Left cardiac atrium (tissue), 4 donors: ENCODE measurements around the gene CIB2. TPM values are rescaled to one million over a fixed set of nuclear protein-coding genes. Genes with fewer than 3 reads are reported as not detected.

Source experiments
- ATAC-seq, 2 donors: fragments of 200-7000 bp; cut with Tn5 transposase; one replicate each; pipeline ENCODE4 v1.9.1; 2020; ENCODE audit warnings: mild to moderate bottlenecking in 2 of 2, moderate library complexity in 2 of 2
- DNase-seq: peaks from one replicate; pipeline ENCODE4 v3.0.0-alpha.2; 2020
- intact Hi-C, 2 donors: fragments of 100-400 bp; cut with DNase I; formaldehyde crosslinking; loops; one replicate each; pipeline versions ENCODE4 v1.14.1 to v1.15.1; 2022 to 2023
- long read RNA-seq: library from polyadenylated mRNA; unstranded; transcript quantifications from one replicate; pipeline ENCODE4 v2.0.0, GENCODE V29; 2021
- total RNA-seq, 2 donors: library from RNA; stranded (reverse); fragmentation: NEBNext Ultra II Directional; extraction: Animal tissue kit (Norgen Biotek cat#: 25700); gene quantifications; one replicate each; pipeline ENCODE4 v1.2.1, GENCODE V29; 2021
- donor health status: DM: no; HTN: yes; CAD: no.
- donor health status: DM: no; HTN: yes; CAD: no; lungs with severe emphysema.
- donor health status: DM: yes; HTN: yes; CAD: no.
- donor health status: Dilated cardiomyopathy.

The CIB2 gene
- total RNA-seq, result 10 to 100 TPM; 50.3 to 66.9 TPM
- long read RNA-seq, partial matches to known transcripts, result 4 of 6 reads
- long read RNA-seq, other reads (novel, unspliced or antisense), result 2 of 6 reads

DNA sequence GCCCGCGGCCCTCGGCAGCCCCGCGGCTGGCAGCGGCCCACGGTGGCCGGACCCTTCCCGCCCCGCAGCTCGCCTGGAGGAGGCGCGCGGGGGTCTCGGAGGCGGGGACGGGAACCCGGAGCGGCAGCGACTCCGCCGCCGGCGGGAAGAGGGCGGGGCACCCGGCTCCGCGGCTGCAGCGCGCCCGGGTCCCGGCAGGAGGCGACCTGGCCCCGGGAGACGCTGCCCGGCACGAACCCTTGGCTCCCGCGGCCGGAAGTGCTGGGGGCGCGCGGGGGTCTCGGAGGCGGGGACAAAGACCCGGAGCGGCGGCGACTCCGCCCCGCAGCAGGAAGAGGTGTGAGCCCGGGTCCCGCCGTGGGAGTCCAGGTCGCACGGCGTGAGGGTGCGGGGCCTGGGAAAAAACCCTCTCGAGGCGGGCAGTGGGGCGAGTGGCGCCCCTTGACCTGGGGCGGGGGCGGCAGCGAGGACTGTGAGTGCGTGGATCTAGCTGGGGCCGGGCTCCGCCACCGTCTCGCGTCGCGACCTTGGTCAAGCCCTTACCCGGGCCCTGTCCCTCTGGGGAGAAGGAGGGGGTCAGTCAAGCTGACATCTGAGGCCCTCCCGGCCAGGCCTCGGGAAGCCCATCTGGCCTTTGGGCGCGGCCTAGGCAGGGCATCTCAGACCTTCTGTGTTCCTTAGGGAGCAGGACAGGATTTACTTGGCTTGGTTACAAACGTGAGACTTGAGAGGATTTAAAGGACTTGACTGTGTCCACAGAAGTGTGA is at the start of gene CIB2:
TSS of gene CIB2 (minus strand) at position 151 of the 767 bp plus-strand sequence. CDS start 230 bp downstream, outside the sequence.
- DNase-seq, result peak; percentile 82
- intact Hi-C loops, result no loop called here
- ATAC-seq, result peak; percentile 91 to 92

- ATAC-seq, result no peak
- intact Hi-C loops, result loop anchor here in 1 of 2 donors (5.0 kb wide), 1 partner anchor 62 kb away; no protein-coding TSS in a partner anchor
- DNase-seq, result no peak
Measured at GRCh38 chr15:78179906-78180305, 48.7 kb upstream of the CIB2 start.

- ATAC-seq (no peak), DNase-seq (no peak)
- intact Hi-C loops, result loop anchor here in 1 of 2 donors (5.0 kb wide), 1 partner anchor 63 kb away; no protein-coding TSS in a partner anchor
Measured at GRCh38 chr15:78179286-78179840, 48.1 kb upstream of the CIB2 start.

DNA sequence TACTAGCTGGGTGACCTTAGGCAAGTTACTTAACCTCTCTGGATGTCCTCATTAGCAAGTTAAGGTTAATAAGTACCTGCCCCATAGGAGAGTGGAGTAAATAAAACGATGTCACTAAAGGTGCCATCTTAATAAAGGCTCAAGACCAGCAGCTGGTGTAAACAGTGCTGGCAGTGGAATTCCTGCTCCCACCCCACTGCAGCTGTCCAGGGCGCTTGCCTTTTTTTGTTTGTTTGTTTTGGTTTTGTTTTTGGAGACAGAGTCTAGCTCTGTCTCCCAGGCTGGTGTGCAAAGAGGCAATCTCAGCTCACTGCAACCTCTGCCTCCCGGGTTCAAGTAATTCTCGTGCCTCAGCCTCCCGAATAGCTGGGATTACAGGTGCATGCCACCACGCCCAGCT is 46.8 kb upstream of the CIB2 start:
- intact Hi-C loops, result loop anchor here in 1 of 2 donors (5.0 kb wide), 1 partner anchor 64 kb away; no protein-coding TSS in a partner anchor
- no peak for ATAC-seq
- no peak for DNase-seq

- ATAC-seq (peak; percentile 39 to 70), DNase-seq (no peak)
- intact Hi-C loops, result loop anchor here (1.0 to 5.0 kb wide), 2 partner anchors 64 to 65 kb away; no protein-coding TSS in a partner anchor
Measured at GRCh38 chr15:78177447-78177873, 46.2 kb upstream of the CIB2 start.

- DNase-seq (no peak), ATAC-seq (no peak)
- intact Hi-C loops, result loop anchor here in 1 of 2 donors (5.0 kb wide), 1 partner anchor 67 kb away; no protein-coding TSS in a partner anchor
Measured at GRCh38 chr15:78175330-78175729, 44.1 kb upstream of the CIB2 start.

DNA sequence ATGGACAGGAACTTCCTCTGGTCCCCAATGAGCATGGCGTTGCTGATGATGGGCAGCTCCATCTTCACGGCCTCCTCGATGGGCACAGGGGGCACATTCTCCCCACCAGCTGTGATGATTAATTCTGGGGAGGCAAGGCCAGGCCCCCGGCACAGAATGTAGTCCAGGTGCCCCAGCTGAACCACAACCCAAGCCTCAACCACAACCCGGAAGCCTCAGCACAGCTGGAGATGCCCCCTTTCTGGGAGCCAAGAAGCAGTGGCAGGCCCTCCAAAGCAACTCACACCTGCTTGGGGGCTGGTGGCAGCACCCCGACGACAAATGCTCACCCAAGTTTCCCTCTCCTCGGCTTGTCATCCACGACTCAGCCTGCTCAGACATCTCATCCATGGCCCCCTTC is 43.2 kb upstream of the CIB2 start:
- no peak for ATAC-seq
- no peak for DNase-seq
- intact Hi-C loops, result no loop called here

DNA sequence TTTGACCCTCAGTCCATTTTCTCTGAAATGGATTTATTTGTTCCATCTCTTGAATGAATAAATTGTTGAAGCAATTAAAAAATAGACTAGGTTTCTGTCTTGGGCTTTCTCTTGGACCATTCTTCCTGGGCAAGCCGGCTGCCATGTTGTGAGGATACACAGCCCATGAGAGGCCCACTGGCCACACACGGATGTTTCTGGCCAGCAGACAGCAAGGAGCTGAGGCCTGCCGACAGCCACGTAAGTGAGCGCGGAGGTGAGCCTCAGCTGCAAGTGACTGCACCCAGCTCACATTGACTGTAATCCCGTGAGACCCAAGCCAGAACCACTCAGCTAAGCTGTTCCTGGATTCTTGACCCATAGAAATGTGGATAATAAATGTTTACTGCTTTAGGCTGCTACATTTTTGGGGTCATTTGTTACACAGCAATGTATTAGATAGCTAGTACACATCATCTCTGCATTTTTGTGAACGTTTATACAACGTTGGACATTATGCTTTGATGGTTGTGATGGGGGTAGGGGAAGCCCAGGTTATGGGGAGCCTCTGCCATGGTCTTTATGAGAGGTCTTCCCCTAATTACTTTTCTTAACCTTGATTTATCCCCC is 40.7 kb upstream of the CIB2 start:
- intact Hi-C loops, result no loop called here
- no peak for DNase-seq
- no peak for ATAC-seq

DNA sequence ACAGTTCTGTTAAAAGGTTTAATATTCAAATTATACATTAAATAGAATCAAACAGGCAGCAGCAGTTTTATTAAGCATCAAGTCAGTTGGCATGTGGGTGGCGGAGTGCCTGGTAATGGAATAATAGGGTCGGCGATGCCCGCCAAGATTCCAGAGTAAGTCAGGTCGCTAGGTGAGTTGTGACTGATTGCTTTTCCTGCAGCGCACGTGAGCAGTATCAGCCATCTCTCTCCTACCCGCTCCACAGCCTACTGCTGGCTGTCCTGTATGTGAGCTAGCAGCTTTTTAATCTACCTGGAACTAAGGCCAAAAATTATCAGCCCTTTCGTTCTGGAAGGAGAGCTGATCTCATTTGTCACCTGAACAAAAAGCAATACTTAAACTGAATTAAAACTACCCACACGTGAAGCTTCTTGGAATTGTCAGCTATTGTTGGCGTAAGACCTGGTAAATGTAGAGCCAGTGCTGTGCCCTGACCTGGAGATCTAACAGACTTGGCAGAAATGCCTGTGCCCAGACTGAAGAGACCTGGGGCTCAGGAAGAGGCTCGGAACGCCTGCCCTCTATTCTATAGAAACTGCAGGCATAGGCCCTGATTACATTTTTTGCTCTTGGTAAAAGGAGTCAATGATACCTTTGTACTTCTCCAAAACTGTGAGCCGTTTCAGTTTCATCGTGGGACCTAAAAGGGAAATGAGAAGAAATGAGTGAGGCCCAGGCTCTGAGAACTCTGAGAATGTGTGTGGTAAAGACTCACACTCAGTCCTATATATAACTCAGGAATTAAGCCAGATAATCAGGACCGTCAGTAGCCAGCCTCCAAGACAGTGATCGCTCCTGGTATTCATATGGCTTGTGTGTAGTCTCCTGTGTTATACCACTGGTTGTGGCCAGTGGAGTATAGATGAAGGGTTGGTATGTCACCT is 39.9 kb upstream of the CIB2 start:
- DNase-seq, result no peak
- intact Hi-C loops, result no loop called here
- ATAC-seq, result peak in 1 of 2 donors; percentile 15

GRCh38 chr15:78168608-78169007 is 37.4 kb upstream of the CIB2 start:
- DNase-seq (no peak), ATAC-seq (no peak)
- intact Hi-C loops, result no loop called here

DNA sequence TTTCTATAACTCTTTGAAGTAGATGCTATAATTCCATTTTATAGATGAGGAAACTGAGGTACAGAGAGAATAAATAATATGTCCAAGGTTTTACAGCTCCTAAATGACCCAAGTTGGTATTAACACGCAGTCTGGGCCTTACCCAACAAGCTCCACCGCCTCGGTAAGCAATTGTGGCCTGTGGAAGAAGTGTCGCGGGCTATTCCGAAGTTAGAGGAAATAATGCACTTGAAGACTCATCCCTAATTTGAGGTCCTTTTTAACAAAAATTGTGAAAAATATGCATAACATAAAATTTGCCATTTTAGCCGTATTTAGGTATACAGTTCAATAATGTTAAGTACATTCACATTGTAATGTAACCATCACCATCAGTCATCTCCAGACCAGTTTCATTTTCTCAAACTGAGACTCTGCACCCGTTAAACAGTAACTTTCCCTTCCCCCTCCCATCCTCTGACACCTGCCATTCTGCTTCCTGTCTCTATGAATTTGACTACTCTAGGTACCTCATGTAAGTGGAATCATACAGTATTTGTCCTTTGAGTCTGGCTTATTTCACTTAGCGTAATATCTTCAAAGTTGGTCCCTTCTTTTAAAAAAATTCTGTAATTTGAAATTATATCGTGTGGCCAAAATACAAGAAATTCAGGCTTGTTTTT is 36.1 kb upstream of the CIB2 start:
- DNase-seq (no peak), ATAC-seq (no peak)
- intact Hi-C loops, result no loop called here

- no peak for DNase-seq
- intact Hi-C loops, result no loop called here
- ATAC-seq, result no peak
Measured at GRCh38 chr15:78164010-78164409, 32.8 kb upstream of the CIB2 start.

DNA sequence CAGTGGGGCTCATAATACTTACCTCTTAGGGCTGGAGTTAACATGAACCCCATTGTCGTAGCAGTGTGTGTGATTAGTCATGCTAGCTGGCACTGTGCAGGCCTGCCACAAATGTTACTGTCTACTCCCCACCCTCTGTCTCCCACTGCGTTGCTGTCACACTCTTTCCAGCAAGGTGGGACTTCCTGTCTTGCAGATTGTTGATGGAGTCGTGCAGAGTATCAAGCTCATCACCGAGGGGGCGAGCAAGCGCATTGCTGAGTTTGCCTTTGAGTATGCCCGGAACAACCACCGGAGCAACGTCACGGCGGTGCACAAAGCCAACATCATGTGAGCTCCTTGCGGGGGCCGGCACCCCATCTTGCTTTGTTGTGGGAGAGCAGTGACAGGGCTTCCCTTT is 30.8 kb upstream of the CIB2 start:
- ATAC-seq (no peak), DNase-seq (no peak)
- intact Hi-C loops, result no loop called here

DNA sequence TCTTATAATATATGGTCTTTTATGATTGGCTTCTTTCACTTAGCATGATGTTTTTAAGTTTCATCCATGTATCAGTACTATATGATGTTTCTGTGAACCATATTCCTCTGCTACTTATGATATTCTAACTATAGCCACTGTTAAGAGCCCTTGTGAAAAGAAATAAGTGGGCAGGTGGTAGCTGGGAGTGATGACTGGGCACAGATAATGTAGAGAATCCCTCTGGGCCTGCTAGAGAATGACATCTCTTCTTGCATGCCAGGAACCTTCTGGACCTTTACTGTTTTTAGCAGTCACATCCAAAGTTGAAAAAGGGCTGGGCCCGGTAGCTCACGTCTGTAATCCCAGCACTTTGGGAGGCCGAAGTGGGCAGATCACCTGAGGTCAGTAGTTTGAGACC is 28.1 kb upstream of the CIB2 start:
- ATAC-seq (peak in 1 of 2 donors; percentile 62), DNase-seq (no peak)
- intact Hi-C loops, result no loop called here

GRCh38 chr15:78157203-78157602 is 26.0 kb upstream of the CIB2 start:
- no peak for ATAC-seq
- intact Hi-C loops, result no loop called here
- no peak for DNase-seq

DNA sequence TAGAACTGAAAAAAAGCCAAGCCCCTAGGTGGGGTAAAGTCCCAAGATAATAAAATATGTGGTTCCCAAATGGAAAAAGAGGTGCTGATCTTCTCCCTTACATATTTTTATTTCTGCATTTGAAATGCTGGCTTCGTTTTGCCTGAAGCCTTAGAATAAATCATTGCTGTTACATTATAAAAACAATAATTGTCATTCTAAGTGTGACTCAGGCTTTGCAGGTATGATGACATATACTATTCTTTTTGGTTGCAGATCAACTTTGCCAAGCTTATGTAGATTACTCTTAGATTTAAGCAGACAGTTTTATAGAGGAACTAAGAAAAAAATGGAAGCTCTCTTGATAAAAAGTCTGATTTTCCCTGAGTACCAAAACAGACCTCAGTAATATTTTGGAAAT is 25.4 kb upstream of the CIB2 start:
- intact Hi-C loops, result no loop called here
- ATAC-seq, result no peak
- no peak for DNase-seq

- intact Hi-C loops, result no loop called here
- ATAC-seq, result peak in 1 of 2 donors; percentile 41
- no peak for DNase-seq
Measured at GRCh38 chr15:78155355-78155939, 24.2 kb upstream of the CIB2 start.

DNA sequence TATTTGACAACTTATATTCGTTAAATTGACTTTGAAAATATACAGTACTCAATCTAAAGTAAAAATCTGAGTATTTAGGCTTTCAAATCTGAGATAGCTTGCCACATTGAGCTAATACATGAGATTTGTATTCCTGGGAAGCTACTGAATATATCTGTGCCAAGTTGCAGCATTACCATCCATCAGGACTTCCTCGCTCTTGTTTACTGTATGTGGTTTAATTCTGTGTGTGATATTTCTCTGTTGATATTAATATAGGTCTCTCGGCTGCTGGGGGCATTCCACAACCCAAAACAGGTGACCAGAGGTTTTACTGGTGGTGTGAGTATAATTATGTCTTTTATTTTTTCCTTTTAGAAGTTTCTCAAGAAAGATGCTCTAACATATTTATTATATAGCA is 23.7 kb upstream of the CIB2 start:
- intact Hi-C loops, result no loop called here
- ATAC-seq (no peak), DNase-seq (no peak)
